GM12878 (cell line): ENCODE results near the gene ANAPC10.

Experiments used
- CBFB ChIP-seq: IDR thresholded peaks from 2 replicates; pipeline ENCODE4 v1.6.1; 2016; ENCODE audit warnings: antibody characterized with exemption, low read depth
- EZH2 ChIP-seq: IDR thresholded peaks from 2 replicates; pipeline ENCODE4 v1.6.1; 2012; ENCODE audit warnings: low read depth, mild to moderate bottlenecking, control low read depth, inconsistent platforms, low read length, borderline replicate concordance; ENCODE audit not compliant: control insufficient read depth
- JUND ChIP-seq: IDR thresholded peaks from 2 replicates; pipeline ENCODE4 v1.6.1; 2012; ENCODE audit warnings: low read depth, mild to moderate bottlenecking, low read length, improper control_type of control experiment, moderate library complexity

- no peak for TF ChIP-seq JUND
- no peak for TF ChIP-seq EZH2
- no peak for TF ChIP-seq CBFB
Measured at GRCh38 chr4:144967161-144967560, 130.8 kb downstream of the ANAPC10 start.
